HAP-1 (cell line): ENCODE results near the gene C11orf24.

Source experiments
- DNase-seq, 2 experiments: peaks; one replicate each; pipeline ENCODE4 v3.0.0-alpha.2; 2016 to 2020; ENCODE audit warnings: low spot score in 2 of 2
- H3K27me3 ChIP-seq: fragments of 250-450 bp; sonication (Bioruptor Pico); 2 replicates; pipeline ENCODE4 v1.5.1; 2020; ENCODE audit warnings: low read depth, mild to moderate bottlenecking, moderate library complexity
- H3K36me3 ChIP-seq: fragments of 250-450 bp; sonication (Bioruptor Pico); replicated peaks from 2 replicates; pipeline ENCODE4 v1.5.1; 2020; ENCODE audit warnings: mild to moderate bottlenecking
- H3K4me1 ChIP-seq: fragments of 250-450 bp; sonication (Bioruptor Pico); 2 replicates; pipeline ENCODE4 v1.5.1; 2020; ENCODE audit warnings: mild to moderate bottlenecking
- H3K4me3 ChIP-seq: fragments of 250-450 bp; sonication (Bioruptor Pico); 2 replicates; pipeline ENCODE4 v1.5.1; 2020; ENCODE audit warnings: mild to moderate bottlenecking, moderate library complexity
- H3K9me3 ChIP-seq: fragments of 250-450 bp; sonication (Bioruptor Pico); 2 replicates; pipeline ENCODE4 v1.5.1; 2020; ENCODE audit warnings: mild to moderate bottlenecking, moderate library complexity
- in situ Hi-C: fragments of 300-500 bp; cut with MboI; formaldehyde crosslinking; loops from 3 replicates; pipeline ENCODE4 v1.14.3; 2020; ENCODE audit warnings: low sequenced_read_pairs, inconsistent platforms, mixed read lengths

Gene C11orf24

DNA sequence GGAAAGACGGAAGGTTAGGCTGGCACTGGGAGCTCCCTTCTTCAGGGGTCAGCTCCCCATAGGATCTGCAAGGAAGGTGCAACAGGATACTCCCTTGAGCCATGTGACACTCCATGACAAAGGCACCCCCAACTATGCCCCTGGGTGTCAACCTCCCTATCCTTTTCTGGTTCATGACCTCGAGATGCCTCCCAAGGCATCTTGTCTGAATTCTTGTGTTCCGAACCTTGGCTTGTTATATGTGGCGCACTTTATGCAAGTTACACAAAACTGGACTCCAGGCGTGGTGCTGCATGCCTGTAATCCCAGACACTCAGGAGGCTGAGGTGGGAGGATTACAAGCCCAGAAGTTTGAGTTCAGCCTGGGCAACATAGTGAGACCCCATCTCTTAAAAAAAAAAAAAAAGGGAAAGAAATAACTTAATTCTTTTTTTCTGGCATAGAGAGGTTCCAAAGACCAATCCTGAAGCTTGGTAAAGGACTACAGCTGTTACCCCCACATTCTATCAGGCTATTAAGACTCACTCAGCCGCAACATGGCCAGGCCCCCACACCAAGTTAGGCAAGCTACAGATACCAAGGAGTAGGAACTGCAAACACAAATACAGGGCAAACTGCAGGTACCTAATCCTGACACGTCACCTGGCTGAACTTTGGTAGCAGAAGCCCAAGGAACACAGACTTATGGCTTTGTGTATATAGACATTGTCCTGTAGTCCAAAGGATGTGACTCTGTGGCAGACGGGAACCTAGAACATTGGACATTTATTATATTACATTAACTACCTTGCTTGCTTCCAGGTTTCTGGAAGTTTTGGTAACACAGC lies 1.4 kb downstream of the C11orf24 start:
- in situ Hi-C loops, result loop anchor here (25.0 kb wide), 1 partner anchor 1392 kb away; no protein-coding TSS in a partner anchor
- Histone ChIP-seq H3K9me3 (no peaks in the 10 kb centered on the region), H3K4me1 (peaks cover 4% of the 10 kb centered on the region), H3K36me3 (peaks cover 33% of the 10 kb centered on the region), H3K4me3 (peak overlapping the region; percentile 97), H3K27me3 (no peaks in the 10 kb centered on the region)
- no peak for DNase-seq

- no peaks in the 10 kb centered on the region for H3K27me3 ChIP-seq
- no peaks in the 10 kb centered on the region for H3K9me3 ChIP-seq
- peaks cover 4% of the 10 kb centered on the region for H3K4me1 ChIP-seq
- in situ Hi-C loops, result loop anchor here (25.0 kb wide), 1 partner anchor 1393 kb away; no protein-coding TSS in a partner anchor
- H3K4me3 ChIP-seq, result no peak overlapping the region
- peaks cover 41% of the 10 kb centered on the region for H3K36me3 ChIP-seq
- no peak for DNase-seq
Measured at GRCh38 chr11:68269414-68270081, 2.2 kb downstream of the C11orf24 start.

- Histone ChIP-seq H3K9me3 (no peaks in the 10 kb centered on the region), H3K36me3 (peaks cover 49% of the 10 kb centered on the region), H3K4me1 (peaks cover 4% of the 10 kb centered on the region), H3K27me3 (no peaks in the 10 kb centered on the region), H3K4me3 (no peak overlapping the region)
- in situ Hi-C loops, result loop anchor here (25.0 kb wide), 1 partner anchor 1394 kb away; no protein-coding TSS in a partner anchor
- DNase-seq, result no peak
Measured at GRCh38 chr11:68267881-68268240, 3.9 kb downstream of the C11orf24 start.

DNA sequence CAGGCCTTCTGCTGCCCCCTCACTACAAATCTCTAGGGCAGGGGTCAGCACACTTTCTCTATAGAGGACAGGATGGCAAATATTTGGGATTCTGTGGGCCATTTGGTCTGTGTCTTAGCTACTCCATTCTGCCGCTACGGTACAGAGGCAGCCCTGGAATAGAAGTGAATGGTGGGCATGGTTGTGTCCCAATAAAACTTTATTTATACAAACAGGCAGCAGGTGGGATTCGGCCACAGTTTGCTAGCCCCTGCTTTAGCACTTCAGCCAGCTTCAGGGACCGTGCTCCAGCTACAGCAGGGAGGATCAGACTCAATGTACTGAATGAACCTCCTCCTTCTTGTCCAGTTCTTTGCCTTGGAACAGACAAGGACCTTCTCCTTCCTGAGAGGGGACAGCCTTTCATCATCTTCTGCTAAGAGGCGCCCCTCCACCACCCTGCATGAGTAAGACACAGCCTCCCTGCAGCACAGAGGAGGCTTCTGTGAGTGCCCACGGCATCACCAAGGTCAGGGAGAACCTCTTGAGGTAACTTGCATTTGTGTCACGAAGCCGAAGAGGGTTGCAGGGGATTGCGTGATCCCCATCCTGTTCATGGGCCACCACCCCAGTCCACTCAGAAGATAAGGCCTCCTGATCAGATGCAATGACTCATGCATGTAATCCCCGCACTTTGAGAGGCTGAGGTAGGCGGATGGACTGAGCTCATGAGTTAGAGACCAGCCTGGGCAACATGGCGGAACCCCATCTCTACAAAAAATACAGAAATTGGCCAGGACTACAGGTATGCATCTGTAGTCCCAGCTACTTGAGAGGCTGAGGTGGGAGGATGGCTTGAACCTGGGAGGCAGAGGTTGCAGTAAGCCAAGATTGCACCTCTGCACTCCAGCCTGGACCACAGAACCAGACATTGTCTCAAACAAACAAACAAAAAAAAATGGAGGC lies 4.6 kb downstream of the C11orf24 start:
- no peak for DNase-seq
- peaks cover 56% of the 10 kb centered on the region for H3K36me3 ChIP-seq
- in situ Hi-C loops, result loop anchor here (25.0 kb wide), 1 partner anchor 1395 kb away; no protein-coding TSS in a partner anchor
- H3K4me1 ChIP-seq, result peaks cover 4% of the 10 kb centered on the region
- no peaks in the 10 kb centered on the region for H3K27me3 ChIP-seq
- no peaks in the 10 kb centered on the region for H3K9me3 ChIP-seq
- H3K4me3 ChIP-seq, result no peak overlapping the region

- Histone ChIP-seq H3K9me3 (no peaks in the 10 kb centered on the region), H3K36me3 (peaks cover 65% of the 10 kb centered on the region), H3K4me3 (no peak overlapping the region), H3K4me1 (peaks cover 4% of the 10 kb centered on the region), H3K27me3 (no peaks in the 10 kb centered on the region)
- no peak for DNase-seq
- in situ Hi-C loops, result loop anchor here (25.0 kb wide), 1 partner anchor 1396 kb away; no protein-coding TSS in a partner anchor
Measured at GRCh38 chr11:68266121-68266891, 5.5 kb downstream of the C11orf24 start.

GRCh38 chr11:68264741-68265540 lies 6.8 kb downstream of the C11orf24 start:
- in situ Hi-C loops, result loop anchor here (25.0 kb wide), 1 partner anchor 1397 kb away; no protein-coding TSS in a partner anchor
- no peaks in the 10 kb centered on the region for H3K9me3 ChIP-seq
- H3K4me1 ChIP-seq, result no peaks in the 10 kb centered on the region
- DNase-seq, result no peak
- H3K4me3 ChIP-seq, result no peak overlapping the region
- no peaks in the 10 kb centered on the region for H3K27me3 ChIP-seq
- peaks cover 72% of the 10 kb centered on the region for H3K36me3 ChIP-seq

GRCh38 chr11:68264244-68264643 lies 7.5 kb downstream of the C11orf24 start:
- Histone ChIP-seq H3K36me3 (peaks cover 72% of the 10 kb centered on the region), H3K27me3 (no peaks in the 10 kb centered on the region), H3K9me3 (no peaks in the 10 kb centered on the region), H3K4me1 (no peaks in the 10 kb centered on the region), H3K4me3 (no peak overlapping the region)
- in situ Hi-C loops, result loop anchor here (25.0 kb wide), 1 partner anchor 1398 kb away; no protein-coding TSS in a partner anchor
- no peak for DNase-seq

GRCh38 chr11:68263444-68264035 lies 8.2 kb downstream of the C11orf24 start:
- no peaks in the 10 kb centered on the region for H3K27me3 ChIP-seq
- H3K36me3 ChIP-seq, result peaks cover 70% of the 10 kb centered on the region
- no peaks in the 10 kb centered on the region for H3K9me3 ChIP-seq
- H3K4me3 ChIP-seq, result no peak overlapping the region
- no peaks in the 10 kb centered on the region for H3K4me1 ChIP-seq
- no peak for DNase-seq
- in situ Hi-C loops, result loop anchor here (25.0 kb wide), 1 partner anchor 1399 kb away; no protein-coding TSS in a partner anchor

- H3K4me1 ChIP-seq, result peaks cover 4% of the 10 kb centered on the region
- in situ Hi-C loops, result loop anchor here (25.0 kb wide), 1 partner anchor 1400 kb away; no protein-coding TSS in a partner anchor
- H3K36me3 ChIP-seq, result peaks cover 60% of the 10 kb centered on the region
- H3K4me3 ChIP-seq, result no peak overlapping the region
- no peaks in the 10 kb centered on the region for H3K9me3 ChIP-seq
- no peak for DNase-seq
- H3K27me3 ChIP-seq, result no peaks in the 10 kb centered on the region
Measured at GRCh38 chr11:68262544-68262827, 9.3 kb downstream of the C11orf24 start.

DNA sequence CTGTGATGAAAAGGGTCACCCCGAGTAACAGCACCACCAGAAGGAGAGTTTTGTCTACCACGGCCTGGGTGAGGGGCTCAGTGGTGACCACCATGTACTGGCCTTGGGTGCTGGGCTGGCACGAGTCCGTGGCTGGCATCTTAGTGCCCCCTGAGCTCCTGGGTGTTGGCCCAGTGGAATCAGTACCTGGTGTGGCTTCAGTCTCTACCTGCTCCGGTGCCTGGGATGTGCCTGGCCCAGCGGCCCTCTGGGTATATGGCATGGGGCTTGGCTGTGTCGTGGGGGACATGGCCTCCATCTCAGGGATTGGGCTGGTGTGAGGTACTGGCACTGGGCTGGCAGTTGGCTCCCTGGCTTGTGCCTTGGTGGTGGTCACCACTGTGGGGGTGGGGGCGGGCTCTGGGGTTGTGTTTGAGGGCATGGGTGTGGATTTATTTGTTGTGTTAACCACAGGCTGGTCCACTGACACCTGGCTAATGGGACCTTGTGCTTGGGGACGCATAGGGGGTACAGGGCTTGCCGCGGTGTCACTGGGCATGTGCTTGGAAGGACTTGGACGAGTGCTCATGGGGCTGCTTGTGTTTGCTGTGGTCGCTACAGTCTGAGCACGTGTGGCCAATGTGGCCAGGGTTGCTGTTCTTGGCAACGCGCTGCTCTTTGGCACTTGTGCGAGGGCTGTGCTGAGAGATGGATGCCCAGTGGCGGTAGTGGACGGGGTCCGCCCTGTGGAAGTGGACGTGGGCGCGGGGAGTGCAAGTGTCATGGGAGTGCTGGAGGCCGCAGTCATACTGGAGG lies 9.8 kb downstream of the C11orf24 start:
- Histone ChIP-seq H3K4me1 (peaks cover 4% of the 10 kb centered on the region), H3K27me3 (no peaks in the 10 kb centered on the region), H3K9me3 (no peaks in the 10 kb centered on the region), H3K36me3 (peaks cover 54% of the 10 kb centered on the region), H3K4me3 (no peak overlapping the region)
- in situ Hi-C loops, result loop anchor here (25.0 kb wide), 1 partner anchor 1400 kb away; no protein-coding TSS in a partner anchor
- DNase-seq, result no peak

DNA sequence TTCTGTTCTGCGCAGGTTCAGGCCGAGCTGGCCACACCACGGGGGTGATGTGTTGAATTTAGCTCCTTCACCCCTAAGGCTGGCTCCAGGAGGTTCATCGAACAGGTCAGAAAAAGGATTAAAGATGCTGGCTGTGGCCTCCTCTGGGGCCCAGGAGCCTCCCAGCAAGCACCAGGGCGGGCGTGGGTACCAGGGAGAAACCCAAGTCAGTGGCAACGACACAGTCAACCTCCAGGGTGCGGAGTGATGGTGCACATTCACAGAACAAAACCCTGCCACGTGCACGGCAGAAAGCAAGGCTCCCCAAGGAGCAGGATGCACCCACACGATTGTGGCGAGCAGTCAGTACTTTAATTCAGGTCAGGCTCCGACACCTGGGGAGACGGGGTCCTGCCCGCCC lies 10.8 kb downstream of the C11orf24 start:
- no peaks in the 10 kb centered on the region for H3K9me3 ChIP-seq
- in situ Hi-C loops, result loop anchor here (25.0 kb wide), 1 partner anchor 1401 kb away; no protein-coding TSS in a partner anchor
- no peaks in the 10 kb centered on the region for H3K27me3 ChIP-seq
- peaks cover 4% of the 10 kb centered on the region for H3K4me1 ChIP-seq
- DNase-seq, result no peak
- H3K36me3 ChIP-seq, result peaks cover 45% of the 10 kb centered on the region
- no peak overlapping the region for H3K4me3 ChIP-seq
